ENCODE results near the gene ATP8A2. TPM values are rescaled to one million over a fixed set of nuclear protein-coding genes. Genes with fewer than 3 reads are reported as not detected.
A peak's percentile ranks its signal among the peaks of the same experiment; 100 is the strongest.

The ATP8A2 gene
- total RNA-seq, 4 donors from 2014 or later = 0.20 to 1.1 (median 0.59) TPM

DNA sequence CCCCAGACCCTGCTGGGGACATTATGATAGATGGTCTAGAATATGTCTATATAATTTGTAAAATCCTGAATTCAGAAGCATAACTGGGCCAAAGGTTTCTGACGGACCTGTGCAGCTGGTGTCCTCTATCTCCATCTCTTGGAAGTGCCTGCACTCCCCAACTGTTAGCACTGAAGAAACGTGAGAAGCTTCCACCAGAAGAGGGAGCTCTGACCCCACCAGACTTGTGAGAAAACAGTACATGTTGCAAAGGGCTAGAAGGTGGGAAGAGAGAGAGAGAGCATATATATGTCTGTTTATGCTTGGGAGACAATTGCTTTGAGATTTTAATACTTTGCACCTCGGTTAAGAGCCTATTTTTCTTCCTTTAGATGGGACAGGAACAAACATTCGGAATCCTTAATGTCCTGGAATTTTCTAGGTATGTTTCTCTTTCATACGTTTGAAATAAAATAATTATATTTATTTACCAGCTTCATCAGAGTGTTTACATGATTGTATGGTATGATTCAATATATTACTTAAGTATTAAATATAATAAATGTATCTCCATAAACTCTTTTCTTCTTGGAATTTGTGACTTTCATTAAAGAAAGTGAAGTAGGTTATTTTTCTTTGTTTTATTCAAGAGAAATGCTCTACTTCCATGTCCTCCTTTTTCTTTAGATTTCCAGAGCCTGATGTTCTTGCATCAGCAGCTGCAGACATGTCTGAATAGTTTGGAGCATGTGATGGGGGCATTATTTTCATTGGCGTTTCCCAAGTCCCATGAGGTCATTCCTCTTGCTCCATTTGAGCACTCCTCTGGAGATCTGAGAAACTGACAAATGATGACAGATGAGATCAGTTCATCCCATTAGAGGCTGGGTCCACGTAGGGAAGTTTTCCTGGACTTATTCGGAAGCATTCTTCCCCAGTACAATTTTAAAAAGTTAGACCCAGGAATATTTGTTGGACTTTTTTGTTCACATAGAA lies 202.9 kb downstream of the ATP8A2 start:
- Histone ChIP-seq H3K9me3 (no peaks in the 10 kb centered on the region), H3K36me3 (no peaks in the 10 kb centered on the region), H3K4me3 (no peak overlapping the region), H3K27me3 (no peaks in the 10 kb centered on the region), H3K4me1 (no peaks in the 10 kb centered on the region), H3K27ac (no peak overlapping the region)
- 23 to 24% methylated on average over 6 to 8 of the region's 8 CpGs for WGBS, 2 donors (ENCODE audit: low coverage in 1 of 2)
- intact Hi-C loops (cut with DNase I; ENCODE audit: low total_unique reads) = loop anchor here (5.0 kb wide), 1 partner anchor 498 kb away; no protein-coding TSS in a partner anchor
- in situ Hi-C loops (cut with MboI; ENCODE audit: low pct_ligation_motif_present in 1 of 4, low pct_unique_long_range_greater_than_20kb in 1 of 4, low sequenced_read_pairs in 3 of 4) = loop anchor here (5.0 to 10.0 kb wide), 2 partner anchors 488 to 490 kb away; no protein-coding TSS in a partner anchor
- TF ChIP-seq POLR2AphosphoS5 (IDR thresholded peaks at IDR 0.05) (no peak), CTCF (IDR thresholded peaks at IDR 0.05) (peak; percentile 68 to 75 (median 74)), POLR2A (IDR thresholded peaks at IDR 0.05) (no peak)
- DNase-seq = peak; percentile 79

GRCh38 chr13:25575562-25575961 lies 203.8 kb downstream of the ATP8A2 start:
- in situ Hi-C loops (cut with MboI; ENCODE audit: low pct_ligation_motif_present in 1 of 4, low pct_unique_long_range_greater_than_20kb in 1 of 4, low sequenced_read_pairs in 3 of 4) = loop anchor here in 2 of 4 donors (5.0 to 10.0 kb wide), 2 partner anchors 487 to 489 kb away; no protein-coding TSS in a partner anchor

DNA sequence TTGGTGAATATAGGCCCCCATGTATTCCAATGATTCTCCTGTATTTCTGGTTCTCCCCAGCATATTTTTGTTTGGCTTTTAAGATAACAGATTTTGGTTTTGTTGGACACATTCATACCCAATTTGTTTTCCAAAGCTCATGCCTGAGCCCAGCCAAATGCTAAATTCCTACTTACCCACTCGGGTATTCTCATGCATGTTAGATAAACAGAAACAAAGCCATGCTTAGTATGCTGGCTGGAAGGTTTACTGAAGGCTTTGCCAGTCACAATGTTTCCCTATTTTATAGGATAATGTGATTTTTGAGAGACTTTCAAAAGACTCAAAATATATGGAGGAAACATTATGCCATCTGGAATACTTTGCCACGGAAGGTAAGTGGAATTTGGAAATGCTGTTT lies 206.8 kb downstream of the ATP8A2 start:
- no peak for TF ChIP-seq CTCF (IDR thresholded peaks at IDR 0.05)
- TF ChIP-seq POLR2AphosphoS5 (IDR thresholded peaks at IDR 0.05) = no peak
- no peak for TF ChIP-seq POLR2A (IDR thresholded peaks at IDR 0.05)
- TF ChIP-seq EP300 (IDR thresholded peaks at IDR 0.05; ENCODE audit: low read depth) = no peak
- WGBS, 2 donors (ENCODE audit: low coverage in 1 of 2) = 47 to 57% methylated on average over 1 to 2 of the region's 2 CpGs
- H3K27me3 ChIP-seq = no peaks in the 10 kb centered on the region
- no peak overlapping the region for H3K4me3 ChIP-seq
- no peaks in the 10 kb centered on the region for H3K4me1 ChIP-seq
- no peaks in the 10 kb centered on the region for H3K9me3 ChIP-seq
- no peak for DNase-seq
- in situ Hi-C loops (cut with MboI; ENCODE audit: low pct_ligation_motif_present in 1 of 4, low pct_unique_long_range_greater_than_20kb in 1 of 4, low sequenced_read_pairs in 3 of 4) (loop anchor here in 2 of 4 donors (5.0 to 10.0 kb wide), 2 partner anchors 484 to 486 kb away; no protein-coding TSS in a partner anchor), intact Hi-C loops (cut with DNase I; ENCODE audit: low total_unique reads) (no loop called here)
- no peak overlapping the region for H3K27ac ChIP-seq
- no peaks in the 10 kb centered on the region for H3K36me3 ChIP-seq

More at GRCh38 chr13:25575562-25575961, 203.8 kb downstream of the ATP8A2 start:
- H3K9me3 ChIP-seq = no peaks in the 10 kb centered on the region
- 36 to 42% methylated on average over 5 of the region's 5 CpGs for WGBS, 2 donors (ENCODE audit: low coverage in 1 of 2)
- DNase-seq = no peak
- no peaks in the 10 kb centered on the region for H3K4me1 ChIP-seq
- H3K36me3 ChIP-seq = no peaks in the 10 kb centered on the region
- no peaks in the 10 kb centered on the region for H3K27me3 ChIP-seq
- TF ChIP-seq POLR2A (IDR thresholded peaks at IDR 0.05) (no peak), POLR2AphosphoS5 (IDR thresholded peaks at IDR 0.05) (no peak), EP300 (IDR thresholded peaks at IDR 0.05; ENCODE audit: low read depth) (no peak), CTCF (IDR thresholded peaks at IDR 0.05) (no peak)
- no peak overlapping the region for H3K4me3 ChIP-seq
- intact Hi-C loops (cut with DNase I; ENCODE audit: low total_unique reads) = no loop called here
- H3K27ac ChIP-seq = no peak overlapping the region

DNA sequence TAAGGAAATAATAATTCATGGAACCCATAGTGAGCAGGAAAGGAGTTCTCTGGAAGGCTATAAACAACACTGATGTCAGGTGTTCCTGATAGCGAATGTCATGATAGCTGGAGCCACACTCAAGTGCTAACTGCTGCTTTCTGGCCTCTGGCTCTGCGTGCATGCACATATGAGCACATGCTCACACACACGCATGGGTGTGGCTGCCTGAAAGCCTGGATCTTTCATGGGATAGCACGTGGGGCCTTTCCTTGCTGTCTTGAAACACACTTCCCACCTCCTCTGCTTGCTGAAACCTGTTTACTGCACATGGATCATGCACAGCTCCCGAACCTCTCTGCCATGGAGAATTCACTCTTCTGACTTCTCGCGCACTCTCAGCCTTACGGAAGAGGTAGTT lies 207.4 kb downstream of the ATP8A2 start:
- Histone ChIP-seq H3K4me1 (no peaks in the 10 kb centered on the region), H3K9me3 (no peaks in the 10 kb centered on the region), H3K4me3 (no peak overlapping the region), H3K27ac (no peak overlapping the region), H3K36me3 (no peaks in the 10 kb centered on the region), H3K27me3 (no peaks in the 10 kb centered on the region)
- in situ Hi-C loops (cut with MboI; ENCODE audit: low pct_ligation_motif_present in 1 of 4, low pct_unique_long_range_greater_than_20kb in 1 of 4, low sequenced_read_pairs in 3 of 4) = loop anchor here in 2 of 4 donors (5.0 to 10.0 kb wide), 2 partner anchors 483 to 486 kb away; no protein-coding TSS in a partner anchor
- WGBS, 2 donors (ENCODE audit: low coverage in 1 of 2) = 80 to 87% methylated on average over 1 to 8 of the region's 8 CpGs
- intact Hi-C loops (cut with DNase I; ENCODE audit: low total_unique reads) = no loop called here
- no peak for TF ChIP-seq POLR2A (IDR thresholded peaks at IDR 0.05)
- no peak for TF ChIP-seq POLR2AphosphoS5 (IDR thresholded peaks at IDR 0.05)
- no peak for TF ChIP-seq CTCF (IDR thresholded peaks at IDR 0.05)
- no peak for TF ChIP-seq EP300 (IDR thresholded peaks at IDR 0.05; ENCODE audit: low read depth)
- no peak for DNase-seq

Measured in transverse colon (tissue), 4 donors.